Activated CD8-positive, alpha-beta memory T cell treated with anti-CD3 and anti-CD28 coated beads, Interleukin-2, amount 50 U/mL, for 4 hours (primary cell): ENCODE measurements around the gene PLPP7.
"Not testable (repeated sequence)": the region's sequence is repeated elsewhere in the genome, so short reads cannot be mapped to it uniquely, and the experiment has no call there.

Experiments used
- DNase-seq: peaks from one replicate; pipeline ENCODE4 v3.0.0-alpha.2; 2020

The PLPP7 gene

DNA sequence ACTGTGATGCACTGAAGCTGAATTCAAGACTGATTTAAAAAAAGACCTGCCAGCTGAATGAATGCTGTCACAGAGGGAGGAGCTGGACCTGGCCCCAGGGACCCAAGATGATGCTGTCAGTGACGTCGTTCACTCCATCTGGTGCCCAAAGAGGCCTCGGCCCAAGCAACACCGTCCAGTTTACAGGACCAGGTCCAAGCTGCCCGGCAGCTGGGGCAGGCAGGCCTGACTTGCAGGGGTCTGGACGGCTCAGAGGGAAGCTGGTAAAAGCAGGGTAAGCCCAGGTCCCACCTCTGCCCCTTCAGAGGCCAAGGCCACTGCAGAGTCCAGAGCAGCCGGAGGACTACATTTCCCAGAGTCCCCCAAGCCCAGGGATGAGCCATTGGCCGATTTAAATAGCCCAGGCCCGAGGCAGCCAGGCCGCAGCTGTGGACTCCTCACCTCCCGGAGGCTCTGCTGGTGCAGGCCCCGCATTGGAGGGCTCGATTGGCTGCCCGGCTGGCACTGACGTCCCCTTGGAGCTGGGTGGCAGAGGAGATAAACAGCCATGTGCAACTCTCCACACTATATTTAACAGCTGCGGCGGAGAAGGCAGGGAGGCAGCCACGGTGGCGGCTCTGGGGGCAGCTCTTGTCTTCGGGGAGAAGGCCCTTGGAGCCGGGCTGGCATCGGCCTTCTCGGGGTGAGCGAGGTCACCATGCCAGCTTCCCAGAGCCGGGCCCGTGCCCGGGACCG lies at the start of gene PLPP7:
Gene PLPP7, plus strand, starts transcription at position 423 of the 735 bp plus-strand sequence. Its CDS starts 275 bp downstream, at position 698.
- no peak for DNase-seq

DNA sequence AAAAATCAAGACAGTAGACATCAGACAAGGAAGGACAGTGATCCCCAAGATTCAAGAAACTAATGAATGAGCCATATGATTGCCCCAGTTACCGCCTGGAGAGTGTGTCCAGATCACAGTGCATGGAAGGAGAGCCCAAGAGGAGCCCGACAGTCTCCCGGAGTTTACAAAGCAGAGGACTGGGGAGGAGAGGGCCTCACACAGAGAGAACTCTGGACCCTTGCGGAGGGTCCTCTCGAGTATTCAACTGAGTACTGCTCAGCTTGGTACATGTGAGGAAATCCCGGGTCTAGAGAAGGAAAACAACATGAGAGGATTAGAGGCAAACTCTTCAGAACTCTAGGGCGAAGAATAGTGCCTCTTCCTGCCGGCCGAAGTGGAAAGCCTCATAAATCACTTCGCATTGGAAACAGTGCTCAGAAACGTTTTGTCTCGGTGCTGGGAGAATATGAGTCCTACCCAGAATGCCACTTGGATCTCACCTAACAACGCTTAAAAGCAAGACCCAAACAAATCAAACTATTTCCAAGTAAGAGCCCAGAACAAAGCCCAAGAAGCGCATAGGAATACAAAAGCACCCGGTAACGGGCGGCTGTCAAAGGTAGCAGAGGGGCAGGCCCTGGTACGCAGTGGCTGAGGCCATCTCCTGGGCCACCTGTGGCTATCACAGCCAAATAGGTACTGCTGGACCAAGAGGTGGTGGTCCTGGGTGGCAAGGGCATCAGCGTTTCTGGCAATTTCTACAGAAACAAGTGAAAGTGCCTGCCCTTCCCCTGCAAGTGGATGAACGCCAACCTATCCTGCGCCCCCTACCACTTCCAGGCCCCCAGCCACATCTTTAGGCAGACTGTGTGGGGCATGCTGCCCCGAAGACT lies 49.2 kb upstream of the PLPP7 start:
- no peak for DNase-seq

DNA sequence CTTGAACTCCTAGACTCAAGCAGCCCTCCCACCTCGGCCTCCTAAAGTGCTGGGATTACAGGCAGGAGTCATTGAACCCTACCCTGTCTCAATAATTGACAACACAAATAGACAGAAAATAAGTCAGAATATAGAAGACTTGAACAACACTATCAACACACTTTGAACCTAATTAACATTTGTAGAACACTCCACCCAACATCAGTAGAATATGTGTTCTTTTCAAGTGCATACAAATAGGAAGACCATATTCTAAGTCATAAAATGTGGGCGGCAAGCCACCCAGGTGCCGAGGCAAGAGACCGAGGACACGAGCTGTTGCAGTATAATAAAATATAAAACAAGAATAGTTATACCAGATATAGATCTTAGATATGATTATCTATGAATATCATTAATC lies 45.2 kb upstream of the PLPP7 start:
- DNase-seq: not testable (repeated sequence)

DNA sequence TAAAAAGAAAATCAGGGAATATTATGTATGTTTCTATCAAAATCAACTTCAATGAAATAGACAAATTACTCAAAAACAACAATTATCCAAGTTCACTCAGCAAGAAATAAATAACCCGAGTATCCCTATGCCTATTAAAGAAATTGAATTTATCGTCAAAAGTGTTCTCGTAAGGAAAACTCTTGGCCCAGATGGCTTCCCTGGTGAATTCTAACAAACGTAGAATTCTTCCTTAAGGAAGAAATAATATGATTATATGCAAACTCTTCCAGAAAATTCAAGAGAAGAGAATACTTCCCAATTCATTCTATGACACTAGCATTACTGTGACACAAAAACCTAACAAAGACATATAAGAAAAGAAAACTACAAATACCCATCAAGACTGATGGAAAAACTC lies 42.9 kb upstream of the PLPP7 start:
- DNase-seq: no peak

DNA sequence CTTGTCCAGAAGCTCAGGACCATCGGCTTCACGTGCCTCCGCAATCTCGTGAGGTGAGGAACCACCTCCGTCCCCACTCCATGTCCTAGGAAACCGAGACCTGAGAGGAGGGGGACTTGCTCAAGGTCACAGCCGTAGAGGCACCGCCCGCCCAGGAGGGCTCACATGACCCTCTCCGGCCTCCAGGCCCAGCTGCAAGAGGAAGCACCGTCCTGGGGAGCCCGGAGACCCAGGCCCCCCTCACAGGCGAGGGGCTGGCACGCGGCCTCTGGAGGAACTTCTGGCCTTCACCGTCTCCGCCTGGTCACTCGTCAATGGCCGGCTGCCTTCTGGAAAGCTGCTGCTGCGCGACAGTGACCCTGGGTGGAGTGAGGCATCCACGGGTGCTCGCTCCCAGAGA lies 37.4 kb upstream of the PLPP7 start:
- DNase-seq: no peak

DNA sequence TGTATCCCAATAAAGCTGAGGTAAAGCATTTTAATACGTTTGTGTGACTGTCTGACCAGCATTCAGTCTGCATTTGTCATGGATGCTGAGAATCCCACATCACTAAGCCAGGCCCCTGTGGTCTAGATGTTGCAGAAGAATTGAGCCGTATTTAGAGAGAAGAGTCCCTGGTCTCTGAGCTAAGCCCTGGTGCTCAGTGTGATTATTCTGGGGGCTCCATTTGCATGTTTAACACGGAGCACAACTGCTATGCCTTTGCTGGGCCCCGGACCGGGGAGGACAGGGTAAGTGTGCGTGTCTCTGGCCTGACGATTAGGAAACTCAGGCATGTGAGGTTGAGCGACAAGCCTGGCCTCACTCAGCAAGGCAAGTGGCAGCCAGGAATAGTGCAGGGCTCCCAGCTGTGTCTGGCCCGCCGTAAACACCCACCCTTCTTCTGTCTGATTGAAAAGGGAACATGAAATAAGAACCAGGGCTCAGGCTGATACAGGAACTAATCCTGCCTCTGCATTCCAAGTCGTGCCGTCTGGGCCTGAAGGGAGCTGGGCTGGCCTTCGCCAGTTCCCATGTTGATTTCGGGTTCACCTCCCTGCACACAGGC lies 35.5 kb upstream of the PLPP7 start:
- no peak for DNase-seq

DNA sequence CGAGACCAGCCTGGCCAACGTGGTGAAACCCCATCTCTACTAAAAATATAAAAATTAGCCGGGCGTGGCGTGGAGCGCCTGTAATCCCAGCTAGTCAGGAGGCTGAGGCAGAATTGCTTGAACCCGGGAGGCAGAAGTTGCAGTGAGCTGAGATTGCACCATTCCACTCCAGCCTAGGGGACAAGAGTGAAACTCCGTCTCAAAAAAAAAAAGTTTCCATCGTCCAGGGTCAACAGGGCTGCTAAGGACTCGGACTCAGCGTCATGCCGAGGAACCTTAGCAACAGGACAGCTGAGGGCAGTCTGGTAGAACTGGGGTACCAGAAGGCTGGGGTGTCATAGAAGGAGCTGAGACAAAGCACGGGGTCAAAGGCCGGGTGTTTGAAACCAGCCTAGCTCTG lies 34.9 kb upstream of the PLPP7 start:
- no peak for DNase-seq

DNA sequence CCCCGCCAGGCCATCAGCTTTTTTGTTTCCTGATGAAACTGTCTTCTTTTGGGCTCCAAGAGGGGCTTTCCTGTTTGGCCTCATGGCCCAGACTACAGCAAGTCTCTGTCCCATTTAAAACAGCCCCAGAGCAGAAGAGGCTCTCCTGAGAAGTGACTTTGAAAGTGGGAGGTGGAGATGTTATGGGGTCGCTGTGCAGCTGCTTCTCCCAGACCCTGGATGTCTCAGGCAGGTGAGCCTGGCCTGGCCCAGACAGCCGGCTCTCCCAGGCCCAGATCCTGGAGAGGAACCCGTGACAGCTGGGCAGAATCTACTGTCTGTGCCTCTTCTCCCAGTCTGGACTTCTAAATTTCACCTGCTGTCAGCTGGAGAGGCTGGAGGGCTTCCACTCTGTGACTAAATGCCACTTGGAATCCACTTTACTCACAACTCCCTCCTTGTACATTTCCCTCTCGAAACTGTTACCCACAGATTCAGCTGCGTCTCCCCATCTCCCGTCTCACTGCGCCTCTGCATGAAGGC lies 33.8 kb upstream of the PLPP7 start:
- DNase-seq: no peak

DNA sequence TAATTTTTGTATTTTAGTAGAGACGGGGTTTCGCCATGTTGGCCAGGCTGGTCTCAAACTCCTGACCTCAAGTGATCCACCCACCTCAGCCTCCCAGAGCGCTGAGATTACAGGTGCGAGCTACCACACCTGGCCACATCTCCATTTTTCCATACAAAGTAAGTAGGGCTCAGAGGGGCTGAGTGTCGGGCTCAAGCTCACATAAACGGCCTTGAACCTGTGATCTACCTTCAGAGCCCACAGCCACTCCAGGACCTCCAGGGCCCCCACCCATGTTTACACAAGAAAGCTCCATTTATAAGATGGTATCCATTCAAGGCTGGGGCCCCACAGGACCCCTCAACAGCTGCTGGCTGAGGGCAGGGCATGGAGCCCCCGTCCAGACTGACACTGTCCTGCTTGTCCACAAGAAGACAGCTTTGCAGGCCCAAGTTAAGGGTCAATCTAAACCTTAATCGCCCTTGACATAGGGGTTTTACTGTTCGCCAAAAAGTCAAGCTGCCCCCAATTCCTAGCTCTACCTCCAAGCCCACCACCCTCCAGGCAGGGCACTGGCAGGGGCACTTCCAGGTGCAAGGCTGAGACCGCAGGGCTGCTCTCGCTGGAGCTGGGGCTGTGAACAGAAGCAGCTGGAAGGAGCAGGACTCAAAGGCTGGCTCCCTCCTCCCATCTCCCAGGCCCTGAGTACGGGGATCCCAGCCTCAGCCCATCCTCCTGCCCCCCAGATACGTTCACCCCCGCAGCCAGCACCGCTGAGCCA lies 32.1 kb upstream of the PLPP7 start:
- DNase-seq: no peak

DNA sequence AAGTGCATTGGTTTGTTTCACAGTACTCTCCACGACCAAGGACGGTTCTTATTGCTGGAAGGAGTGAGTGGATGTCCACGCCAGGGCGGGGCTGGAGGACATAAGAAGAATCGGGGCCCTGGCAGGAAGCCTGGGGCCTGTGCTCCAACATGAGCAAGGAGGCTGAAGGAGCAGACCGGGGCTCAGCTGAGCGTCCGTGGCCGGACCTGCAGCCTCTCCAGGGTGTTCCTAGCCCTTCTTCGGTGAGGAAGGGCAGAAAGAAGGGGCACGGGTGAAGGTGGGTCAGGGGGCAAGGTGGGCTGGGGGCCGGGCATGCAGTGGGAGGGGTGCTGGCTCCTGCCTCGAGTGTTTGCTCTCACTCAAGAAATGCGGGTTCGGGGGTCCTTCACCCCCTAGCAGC lies 31.3 kb upstream of the PLPP7 start:
- no peak for DNase-seq

DNA sequence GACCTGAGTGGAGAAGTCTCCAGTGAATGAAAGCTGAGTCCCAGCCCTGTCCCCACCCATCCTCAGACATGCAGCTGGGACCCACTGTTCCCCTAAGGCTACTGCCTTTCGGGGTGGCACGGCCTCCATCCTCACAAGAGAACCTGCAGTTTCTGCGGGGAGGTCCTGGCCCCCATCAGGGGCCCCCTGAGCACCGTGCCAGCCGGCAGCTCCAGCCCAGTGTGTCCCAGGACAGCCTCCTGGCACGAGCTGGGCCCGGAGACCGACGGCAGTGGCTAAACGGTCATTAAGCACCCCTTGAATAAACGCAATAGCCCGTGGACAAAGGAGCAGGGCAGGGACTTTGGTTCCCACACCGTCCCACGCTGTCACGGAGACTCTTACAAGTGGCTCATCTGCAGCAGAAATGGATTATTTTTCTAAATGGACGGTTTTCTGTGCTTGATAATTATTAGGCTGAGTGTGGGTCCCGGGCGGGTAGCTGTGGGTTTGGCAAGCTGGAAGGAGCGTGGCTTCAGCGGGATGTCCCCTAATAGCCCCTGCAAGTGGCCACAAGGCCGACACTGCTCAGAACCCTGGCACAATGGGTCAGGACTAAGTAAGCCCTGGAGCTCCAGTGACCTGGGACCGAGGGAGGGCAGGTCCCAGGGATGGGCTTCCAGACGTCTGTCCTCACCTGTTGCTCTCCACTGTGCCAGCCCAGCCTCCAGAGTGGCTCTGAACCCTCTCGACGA lies 30.7 kb upstream of the PLPP7 start:
- no peak for DNase-seq

DNA sequence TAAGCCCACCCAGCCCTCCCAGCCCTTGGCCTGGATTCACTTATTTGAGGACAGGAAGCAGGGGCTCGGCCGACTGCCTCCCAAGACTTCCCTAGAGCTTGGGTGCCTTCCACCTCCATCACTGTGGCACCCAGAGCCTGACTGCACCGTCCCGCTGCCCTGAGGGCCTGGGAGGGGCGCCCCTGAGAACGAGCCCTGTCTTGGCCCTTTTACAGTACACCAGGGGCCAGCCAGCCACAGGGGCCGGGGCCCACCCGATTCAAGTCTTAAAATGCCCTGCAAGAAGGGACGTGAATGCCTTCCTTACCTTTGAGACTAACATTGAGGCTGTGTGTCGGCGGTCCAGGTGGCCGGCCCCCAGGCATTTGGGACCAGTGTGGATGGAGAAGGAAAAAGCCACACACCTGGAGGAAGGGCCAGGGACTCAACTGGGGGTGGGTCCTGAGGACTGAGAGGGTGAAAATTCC lies 30.1 kb upstream of the PLPP7 start:
- no peak for DNase-seq

DNA sequence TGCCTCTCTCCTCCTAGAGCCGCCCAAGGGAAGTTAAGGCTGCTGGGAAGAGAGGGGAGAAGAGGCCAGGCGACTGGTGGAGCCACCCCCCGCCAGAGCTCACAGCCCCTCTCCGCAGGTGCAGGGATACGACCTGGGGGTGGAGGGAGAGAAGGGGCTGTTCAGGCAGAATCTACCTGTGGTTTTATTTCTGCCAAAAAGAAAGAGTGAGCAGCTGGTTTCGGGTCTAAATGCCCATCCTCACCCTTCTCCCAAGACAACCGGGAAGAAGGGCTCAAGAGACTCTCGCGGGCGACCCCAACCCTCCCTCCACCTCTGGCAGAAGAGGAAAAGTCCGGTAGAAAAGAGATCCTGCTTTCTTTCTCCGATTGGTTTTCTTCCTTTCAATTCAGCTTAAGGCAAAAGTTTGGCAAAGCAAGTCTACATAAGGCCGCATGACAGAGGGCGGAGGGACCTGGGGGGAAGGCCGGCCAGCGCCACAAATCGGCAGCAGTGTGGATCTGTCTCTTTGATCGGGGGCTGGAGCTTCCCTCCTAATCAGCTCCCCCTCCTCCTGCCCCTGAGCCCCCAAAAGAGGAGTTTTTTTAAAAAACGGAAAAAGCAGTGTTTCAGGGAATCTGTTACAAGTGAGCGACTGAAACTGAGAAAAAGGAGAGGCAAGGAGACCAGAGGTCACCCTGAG lies 29.5 kb upstream of the PLPP7 start:
- no peak for DNase-seq

DNA sequence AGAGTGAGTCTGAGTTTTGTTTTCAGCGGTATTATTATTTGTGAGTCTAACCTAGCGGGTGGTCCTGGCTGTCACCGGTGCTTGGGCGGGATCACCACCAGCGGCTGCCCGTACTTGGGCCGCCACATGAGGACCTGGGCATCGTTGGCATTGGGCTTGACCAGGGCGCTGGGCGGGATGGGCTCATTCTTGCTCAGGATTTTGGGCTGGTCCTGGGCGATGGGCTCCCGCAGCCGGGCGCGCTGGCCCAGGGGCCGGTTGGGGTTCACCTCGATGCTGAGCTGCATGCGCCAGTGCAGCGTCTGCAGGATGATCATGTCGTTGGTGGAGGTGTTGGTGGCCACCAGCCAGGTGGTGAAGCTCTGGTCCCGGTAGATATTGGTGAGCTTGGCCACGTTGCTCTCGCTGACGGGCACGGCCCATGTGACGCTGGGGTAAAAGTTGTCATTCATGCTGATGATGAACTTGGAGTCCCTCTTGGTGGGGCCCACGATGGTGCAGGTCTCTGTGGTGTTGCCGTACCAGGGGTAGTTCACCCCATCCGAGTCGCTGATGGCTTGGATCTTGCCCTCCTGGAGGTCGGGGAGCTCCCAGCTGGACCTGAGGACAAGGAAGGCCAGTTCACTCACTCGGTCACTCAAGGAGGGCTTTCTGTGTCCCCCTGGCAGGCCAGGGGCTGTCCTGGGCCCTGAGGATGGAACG lies 28.6 kb upstream of the PLPP7 start:
- no peak for DNase-seq

DNA sequence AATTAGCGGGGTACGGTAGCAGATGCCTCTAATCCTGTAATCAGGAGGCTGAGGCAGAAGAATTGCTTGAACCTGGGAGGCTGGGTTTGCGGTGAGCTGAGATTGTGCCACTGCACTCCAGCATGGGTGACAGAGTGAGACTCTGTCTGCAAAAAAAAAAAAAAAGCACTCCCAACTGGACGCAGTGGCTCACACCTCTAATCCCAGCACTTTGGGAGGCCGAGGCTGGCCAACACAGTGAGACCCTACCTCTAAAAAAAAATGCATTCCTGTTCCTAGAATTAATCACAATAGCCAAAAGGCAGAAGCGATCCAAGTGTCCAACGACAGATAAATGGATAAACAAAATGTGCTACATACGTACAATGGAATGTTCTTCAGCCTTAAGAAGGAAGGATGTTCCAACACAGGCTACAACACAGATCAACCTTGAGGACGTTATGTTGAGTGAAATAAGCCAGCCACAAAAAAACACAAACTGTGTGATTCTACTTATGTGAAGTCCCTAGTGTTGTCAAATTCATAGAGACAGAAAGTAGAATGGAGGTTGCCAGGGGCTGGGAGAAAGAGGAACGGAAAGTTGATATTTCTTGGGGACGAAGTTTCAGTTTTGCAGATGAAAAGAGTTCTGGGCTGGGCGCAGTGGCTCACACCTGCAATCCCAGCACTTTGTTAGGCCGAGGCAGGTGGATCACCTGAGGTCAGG lies 27.0 kb upstream of the PLPP7 start:
- DNase-seq: no peak

DNA sequence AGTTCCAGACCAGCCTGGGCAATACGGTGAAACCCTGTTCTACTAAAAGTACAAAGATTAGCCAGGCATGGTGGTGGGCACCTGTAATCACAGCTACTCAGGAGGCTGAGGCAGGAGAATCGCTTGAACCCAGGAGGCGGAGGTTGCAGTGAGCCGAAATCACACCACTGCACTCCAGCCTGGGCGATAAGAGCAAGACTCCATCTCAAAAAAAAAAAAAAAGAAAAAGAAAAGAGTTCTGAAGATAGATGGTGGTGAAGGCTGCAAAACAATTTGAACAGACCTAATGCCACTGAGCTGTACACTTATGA lies 26.5 kb upstream of the PLPP7 start:
- DNase-seq: not testable (repeated sequence)

DNA sequence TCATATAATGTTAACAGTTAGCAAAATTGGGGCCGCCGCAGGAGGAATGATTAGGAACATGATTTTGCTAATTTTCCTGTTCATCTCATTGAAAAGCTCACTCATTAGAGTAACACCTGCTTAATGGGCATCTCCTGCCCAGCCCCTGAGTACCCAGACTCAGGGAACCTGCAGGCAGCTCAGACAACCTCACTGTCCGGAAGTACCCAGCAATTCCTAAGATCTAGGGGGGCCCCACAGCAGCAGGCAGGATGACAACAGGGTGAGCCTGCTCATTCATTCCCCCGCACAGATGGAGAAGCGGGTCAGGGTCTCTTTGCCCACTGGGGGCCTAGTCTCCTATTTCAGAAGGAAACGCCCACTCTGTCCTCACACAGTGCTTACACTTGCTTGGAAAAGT lies 25.8 kb upstream of the PLPP7 start:
- no peak for DNase-seq

DNA sequence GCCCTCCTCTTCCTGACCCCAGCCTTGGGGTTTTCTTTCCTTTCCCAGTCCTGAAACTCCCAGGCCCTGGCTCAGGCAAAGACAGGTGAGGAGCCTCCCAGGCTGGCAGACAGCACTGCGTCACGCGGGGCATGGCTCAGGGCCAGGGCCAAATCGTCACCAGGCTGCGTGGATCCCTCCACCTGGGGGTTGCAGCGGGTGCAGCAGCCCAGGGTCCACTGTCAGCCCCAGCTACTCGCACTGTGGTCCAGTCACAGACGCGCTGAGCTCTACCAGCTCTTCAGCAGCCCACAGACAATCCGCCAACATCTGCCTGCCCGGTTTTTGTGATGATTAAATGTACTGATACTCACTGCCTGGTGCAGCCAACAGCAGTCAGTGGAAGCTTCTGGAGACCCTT lies 25.3 kb upstream of the PLPP7 start:
- peak; percentile 56 for DNase-seq

DNA sequence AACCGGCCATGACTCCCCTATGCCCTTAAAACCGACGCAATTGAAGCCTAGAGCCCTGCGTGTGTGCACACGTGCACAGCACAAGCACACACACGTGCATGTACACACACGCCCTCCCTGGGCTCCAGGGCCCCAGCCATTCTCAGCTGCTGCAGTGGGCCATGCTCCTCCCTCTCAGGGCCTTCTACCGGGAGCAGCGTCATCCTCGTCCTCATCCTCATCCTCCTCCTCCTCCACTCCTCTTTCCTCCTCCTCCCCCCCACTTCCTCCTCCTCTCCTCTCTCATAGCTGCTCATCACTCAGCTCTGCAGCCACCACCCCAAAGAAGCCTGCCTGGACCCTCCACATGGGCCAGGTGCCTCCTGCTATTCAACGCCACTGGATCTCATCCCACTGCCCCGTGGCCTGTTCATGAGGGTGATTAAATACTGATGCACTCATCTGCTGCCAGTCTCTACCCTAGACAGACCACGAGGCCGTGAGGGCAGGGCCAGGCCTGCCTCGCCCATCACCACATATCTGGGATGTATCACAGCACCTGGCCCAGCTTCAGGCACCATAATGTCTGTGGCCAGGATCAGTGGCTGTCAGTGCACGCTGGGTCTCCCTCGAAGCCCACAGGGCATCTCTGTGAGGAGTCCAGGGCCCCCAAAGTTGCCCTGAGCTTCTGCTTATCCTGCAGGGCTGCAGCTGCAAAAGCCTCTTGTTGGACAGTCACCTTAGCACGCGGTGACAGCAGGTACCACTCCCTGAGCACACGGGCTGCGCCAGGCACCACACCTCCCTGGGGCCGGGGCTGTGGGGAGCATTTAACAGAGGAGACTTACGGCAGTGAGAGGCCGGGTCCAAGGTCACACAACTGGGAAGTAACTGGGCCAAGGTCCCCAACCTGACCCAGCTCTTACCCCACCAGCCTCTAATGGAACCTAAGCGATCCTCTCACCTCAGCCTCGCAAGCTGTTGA lies 23.0 kb upstream of the PLPP7 start:
- DNase-seq: no peak
